HepG2 (cell line): ENCODE measurements around the gene ATE1. TPM values are rescaled to one million over a fixed set of nuclear protein-coding genes. Genes with fewer than 3 reads are reported as not detected.

Experiments used
- ATAC-seq: fragments of 200-7000 bp; cut with Tn5 transposase; 3 replicates; pipeline ENCODE4 v1.9.1; 2020; ENCODE audit warnings: mild to moderate bottlenecking, moderate library complexity
- BruUV-seq: library from RNA; stranded (reverse); fragments of 400-500 nt; replicated peaks from 2 replicates; lab custom pipeline; 2021; lab: Mats Ljungman, UMichigan
- CTCF ChIA-PET: fragments of 300-600 bp; formaldehyde crosslinking; extraction: SDS; loops from one replicate; lab custom pipeline; 2021; ENCODE audit warnings: low total read pairs, inconsistent platforms, low intra/inter-chr PET ratio; lab: Yijun Ruan, JAX
- POLR2A ChIA-PET: fragments of 350-600 bp; sonication (Branson Sonifier 250); formaldehyde crosslinking; loops from one replicate; lab custom pipeline; 2020; ENCODE audit warnings: antibody characterized with exemption, inconsistent platforms; lab: Yijun Ruan, JAX
- DNase-seq: peaks from one replicate; pipeline ENCODE4 v3.0.0-alpha.2; 2015; ENCODE audit warnings: low spot score
- FAIRE-seq: peaks from 3 replicates; lab custom pipeline; 2011; peaks lifted over from hg19 to GRCh38; lab: Jason Lieb, UNC
- H2AFZ ChIP-seq: one replicate; pipeline ENCODE4 v1.6.1; 2011; ENCODE audit warnings: low read length, inconsistent platforms
- H3K27ac ChIP-seq: fragments of 300-600 bp; 3 replicates; pipeline ENCODE4 v1.8.0; 2011; ENCODE audit warnings: mixed run types, mild to moderate bottlenecking, mixed read lengths, low read length, inconsistent platforms; ENCODE audit not compliant: insufficient read depth; ENCODE audit errors: extremely low read length
- H3K27me3 ChIP-seq, 2 experiments: fragments of 200-600 bp in 1 of 2; 2 replicates in 1 of 2; 3 replicates in 1 of 2; pipeline versions ENCODE4 v1.6.0 to v1.8.0; 2011; ENCODE audit warnings: low read length in 2 of 2, mild to moderate bottlenecking in 2 of 2, moderate library complexity in 2 of 2, inconsistent platforms in 1 of 2; ENCODE audit not compliant: insufficient read depth in 2 of 2, control insufficient read depth in 1 of 2
- H3K36me3 ChIP-seq, 2 experiments: fragments of 200-600 bp in 1 of 2; replicated peaks in 1 of 2; 2 replicates in 1 of 2; 3 replicates in 1 of 2; pipeline versions ENCODE4 v1.5.1 to v1.8.0; 2011; ENCODE audit warnings: low read length in 2 of 2, inconsistent platforms in 1 of 2; ENCODE audit not compliant: insufficient read depth in 2 of 2, control insufficient read depth in 1 of 2
- H3K4me1 ChIP-seq: 2 replicates; pipeline ENCODE4 v1.5.1; 2012; ENCODE audit warnings: low read length, inconsistent platforms; ENCODE audit not compliant: insufficient read depth
- H3K4me2 ChIP-seq: 2 replicates; pipeline ENCODE4 v1.6.0; 2011; ENCODE audit warnings: low read depth, low read length, inconsistent platforms
- H3K4me3 ChIP-seq, 3 experiments: fragments of 200-600 bp in 1 of 3; sonication (generic), shearing (Covaris generic) in 1 of 3; replicated peaks in 1 of 3; 2 replicates each; pipeline ENCODE4 v1.5.1; 2011 to 2016; ENCODE audit warnings: low read length in 3 of 3, inconsistent platforms in 2 of 3, low read depth in 2 of 3, mild to moderate bottlenecking in 2 of 3, control low read depth in 1 of 3, mixed read lengths in 1 of 3; ENCODE audit not compliant: insufficient read depth in 1 of 3
- H3K79me2 ChIP-seq: one replicate; pipeline ENCODE4 v1.6.1; 2011; ENCODE audit warnings: low read length, inconsistent platforms; ENCODE audit not compliant: insufficient read depth
- H3K9ac ChIP-seq: 2 replicates; pipeline ENCODE4 v1.6.0; 2011; ENCODE audit warnings: mild to moderate bottlenecking, low read depth, low read length, inconsistent platforms; ENCODE audit not compliant: insufficient read depth
- H3K9me3 ChIP-seq: 2 replicates; pipeline ENCODE4 v1.5.1; 2012; ENCODE audit warnings: mild to moderate bottlenecking, low read length
- H4K20me1 ChIP-seq: 2 replicates; pipeline ENCODE4 v1.6.0; 2011; ENCODE audit warnings: inconsistent platforms, mild to moderate bottlenecking, low read length, moderate library complexity; ENCODE audit not compliant: insufficient read depth
- BRCA1 ChIP-seq: sonication (generic); formaldehyde crosslinking; IDR thresholded peaks from 2 replicates; pipeline ENCODE4 v1.4.0; 2020; ENCODE audit warnings: missing genetic modification reagents
- EZH2 ChIP-seq: conservative IDR thresholded peaks from 2 replicates; pipeline ENCODE4 v1.6.1; 2012; ENCODE audit warnings: mild to moderate bottlenecking, low read depth, low read length, moderate library complexity
- FOXA1 ChIP-seq, 2 experiments: fragments of 450-650 bp in 1 of 2; sonication (generic) in 1 of 2; formaldehyde crosslinking in 1 of 2; IDR thresholded peaks; 2 replicates each; pipeline versions ENCODE4 v1.4.0 to v1.6.1; 2016 to 2020; ENCODE audit warnings: missing genetic modification reagents in 1 of 2
- GATA4 ChIP-seq: sonication (generic); IDR thresholded peaks from 2 replicates; pipeline ENCODE4 v1.6.1; 2016; ENCODE audit warnings: antibody characterized with exemption, low read depth, borderline replicate concordance
- PRMT3 ChIP-seq: sonication (generic); formaldehyde crosslinking; IDR thresholded peaks from 2 replicates; pipeline ENCODE4 v1.8.1; 2022; ENCODE audit warnings: low read depth, mild to moderate bottlenecking, moderate library complexity, missing genetic modification reagents, borderline replicate concordance
- RELA ChIP-seq: sonication (generic); formaldehyde crosslinking; IDR thresholded peaks from 2 replicates; pipeline ENCODE4 v1.4.0; 2020; ENCODE audit warnings: missing genetic modification reagents
- SKI ChIP-seq: fragments of 450-650 bp; IDR thresholded peaks from one replicate; pipeline ENCODE4 v1.6.1; 2018; ENCODE audit warnings: mild to moderate bottlenecking; ENCODE audit not compliant: partially characterized antibody
- ZBTB8A ChIP-seq: sonication (generic); formaldehyde crosslinking; IDR thresholded peaks from 2 replicates; pipeline ENCODE4 v1.4.0; 2020; ENCODE audit warnings: mild to moderate bottlenecking, low read depth, missing genetic modification reagents, borderline replicate concordance
- ZNF577 ChIP-seq: sonication (generic); formaldehyde crosslinking; IDR thresholded peaks from 2 replicates; pipeline ENCODE4 v1.4.0; 2020; ENCODE audit warnings: mild to moderate bottlenecking, low read depth, missing genetic modification reagents, borderline replicate concordance
- ZNF724P ChIP-seq: sonication (generic); formaldehyde crosslinking; IDR thresholded peaks from 2 replicates; pipeline ENCODE4 v1.8.0; 2022; ENCODE audit warnings: missing genetic modification reagents, borderline replicate concordance
- ZNF747 ChIP-seq: sonication (generic); formaldehyde crosslinking; IDR thresholded peaks from 2 replicates; pipeline ENCODE4 v1.8.1; 2023; ENCODE audit warnings: missing genetic modification reagents, mild to moderate bottlenecking, borderline replicate concordance
- WGBS: methylation state at CpG from one replicate; pipeline ENCODE4 v1.1.6; 2017; ENCODE audit warnings: low lambda C conversion rate; 5-methylcytosine and 5-hydroxymethylcytosine counted together
- in situ Hi-C: cut with HindIII; loops from 2 replicates; pipeline ENCODE4 v1.10.0; 2017; ENCODE audit warnings: low pct_unique_long_range_greater_than_20kb; ENCODE audit not compliant: extremely low pct_ligation_motif_present
- intact Hi-C: fragments of 100-400 bp; cut with micrococcal nuclease; formaldehyde crosslinking; loops from one replicate; pipeline ENCODE4 v1.10.0; 2022; ENCODE audit not compliant: unreplicated experiment
- polyA plus RNA-seq, 8 experiments: library from polyadenylated mRNA; depleted of rRNA in 3 of 8; stranded (reverse) in 7 of 8; unstranded in 1 of 8; fragments of >200 nt; fragmentation: Illumina TruSeq in 4 of 8; extraction: Trizol in 4 of 8; gene quantifications; 2 replicates each; pipeline versions ENCODE4 v1.2.1 to v1.2.3, GENCODE V29; 2011 to 2016; ENCODE audit warnings: low read depth in 4 of 8, missing spikeins in 1 of 8, mixed read lengths in 1 of 8; ENCODE audit not compliant: insufficient read depth in 1 of 8
- total RNA-seq, 5 experiments: library from RNA; depleted of rRNA; stranded (reverse); fragments of >200 nt; fragmentation: Illumina TruSeq; extraction: Trizol; gene quantifications; 2 replicates each; pipeline ENCODE4 v1.2.3, GENCODE V29; 2016; ENCODE audit warnings: low read depth in 1 of 5
- TF ChIP-seq, protein P1 (sequence below): fragments of 450-650 bp; IDR thresholded peaks from 2 replicates; pipeline ENCODE4 v1.6.1; 2017
- TF ChIP-seq, protein P2 (sequence below): sonication (generic); formaldehyde crosslinking; IDR thresholded peaks from 2 replicates; pipeline ENCODE4 v1.4.0; 2020; ENCODE audit warnings: missing genetic modification reagents
- TF ChIP-seq, protein P3 (sequence below): sonication (generic); formaldehyde crosslinking; IDR thresholded peaks from 2 replicates; pipeline ENCODE4 v1.5.1; 2020; ENCODE audit warnings: mild to moderate bottlenecking, missing genetic modification reagents, borderline replicate concordance

Gene ATE1
- total and polyA plus RNA-seq, 2 of the 13 experiments (the other 11 are each of a cell fraction or from before 2014, with no cell fraction given), result 17.5 to 42.2 TPM

DNA sequence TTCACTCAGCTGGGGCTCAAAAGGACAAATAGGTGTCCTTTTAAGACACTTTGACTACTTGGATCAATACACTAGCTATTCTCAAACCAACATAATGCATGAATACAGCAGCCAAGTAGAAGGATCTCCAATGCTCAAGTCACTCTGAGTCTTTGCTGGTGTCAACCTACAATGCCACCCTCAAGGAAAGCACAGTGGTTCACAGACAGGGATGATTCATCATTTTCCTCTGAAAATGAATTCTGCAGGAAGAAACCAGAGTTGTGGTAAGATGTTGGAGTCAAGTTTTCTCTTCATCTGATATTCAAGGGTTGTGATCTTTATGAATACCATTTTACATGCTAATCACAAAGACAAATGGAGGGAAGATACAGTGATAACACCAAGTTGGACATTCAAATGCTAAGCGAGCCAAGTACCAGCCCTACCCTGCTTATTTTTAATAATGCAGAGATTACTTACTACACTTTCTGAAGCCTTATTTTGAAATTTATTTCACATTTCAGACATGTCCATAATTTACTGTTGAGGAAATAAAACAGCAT, 186.5 kb downstream of the ATE1 start:
- ChIA-PET POLR2A (no interaction called here), CTCF (no interaction called here)
- ATAC-seq (no peak), DNase-seq (no peak), FAIRE-seq (no peak)
- H3K79me2 ChIP-seq, result no peaks in the 10 kb centered on the region
- H3K27ac ChIP-seq, result no peak overlapping the region
- intact Hi-C loops, result no loop called here
- H3K4me2 ChIP-seq, result no peak overlapping the region
- no peaks in the 10 kb centered on the region for H3K27me3 ChIP-seq
- H3K9ac ChIP-seq, result no peak overlapping the region
- 0% methylated on average over 1 of the region's 1 CpG for WGBS
- no peak overlapping the region for H2AFZ ChIP-seq
- no TSS peak for BruUV-seq
- H3K9me3 ChIP-seq, result no peaks in the 10 kb centered on the region
- H3K36me3 ChIP-seq, result peaks cover 5 to 28% of the 10 kb centered on the region in 2 experiments; a peak in 4 of 5 replicates
- in situ Hi-C loops, result no loop called here
- no peak overlapping the region for H3K4me3 ChIP-seq
- H4K20me1 ChIP-seq, result no peaks in the 10 kb centered on the region
- no peaks in the 10 kb centered on the region for H3K4me1 ChIP-seq
- TF ChIP-seq, protein P1, sequence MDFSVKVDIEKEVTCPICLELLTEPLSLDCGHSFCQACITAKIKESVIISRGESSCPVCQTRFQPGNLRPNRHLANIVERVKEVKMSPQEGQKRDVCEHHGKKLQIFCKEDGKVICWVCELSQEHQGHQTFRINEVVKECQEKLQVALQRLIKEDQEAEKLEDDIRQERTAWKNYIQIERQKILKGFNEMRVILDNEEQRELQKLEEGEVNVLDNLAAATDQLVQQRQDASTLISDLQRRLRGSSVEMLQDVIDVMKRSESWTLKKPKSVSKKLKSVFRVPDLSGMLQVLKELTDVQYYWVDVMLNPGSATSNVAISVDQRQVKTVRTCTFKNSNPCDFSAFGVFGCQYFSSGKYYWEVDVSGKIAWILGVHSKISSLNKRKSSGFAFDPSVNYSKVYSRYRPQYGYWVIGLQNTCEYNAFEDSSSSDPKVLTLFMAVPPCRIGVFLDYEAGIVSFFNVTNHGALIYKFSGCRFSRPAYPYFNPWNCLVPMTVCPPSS, result no peak
- TF ChIP-seq ZNF577 (CRISPR knock-in tag) (no peak), ZNF747 (no peak), BRCA1 (CRISPR knock-in tag) (no peak), RELA (no peak), FOXA1 (IDR thresholded peaks at IDR 0.05) (no peak), FOXA1 (CRISPR knock-in tag; IDR thresholded peaks at IDR 0.05) (no peak), SKI (no peak), ZBTB8A (CRISPR knock-in tag) (no peak), ZNF724P (CRISPR knock-in tag) (no peak), EZH2 (no peak), GATA4 (no peak), PRMT3 (CRISPR knock-in tag) (no peak)
- TF ChIP-seq, protein P2, sequence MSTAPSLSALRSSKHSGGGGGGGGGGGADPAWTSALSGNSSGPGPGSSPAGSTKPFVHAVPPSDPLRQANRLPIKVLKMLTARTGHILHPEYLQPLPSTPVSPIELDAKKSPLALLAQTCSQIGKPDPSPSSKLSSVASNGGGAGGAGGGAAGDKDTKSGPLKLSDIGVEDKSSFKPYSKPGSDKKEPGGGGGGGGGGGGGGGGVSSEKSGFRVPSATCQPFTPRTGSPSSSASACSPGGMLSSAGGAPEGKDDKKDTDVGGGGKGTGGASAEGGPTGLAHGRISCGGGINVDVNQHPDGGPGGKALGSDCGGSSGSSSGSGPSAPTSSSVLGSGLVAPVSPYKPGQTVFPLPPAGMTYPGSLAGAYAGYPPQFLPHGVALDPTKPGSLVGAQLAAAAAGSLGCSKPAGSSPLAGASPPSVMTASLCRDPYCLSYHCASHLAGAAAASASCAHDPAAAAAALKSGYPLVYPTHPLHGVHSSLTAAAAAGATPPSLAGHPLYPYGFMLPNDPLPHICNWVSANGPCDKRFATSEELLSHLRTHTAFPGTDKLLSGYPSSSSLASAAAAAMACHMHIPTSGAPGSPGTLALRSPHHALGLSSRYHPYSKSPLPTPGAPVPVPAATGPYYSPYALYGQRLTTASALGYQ (CRISPR knock-in tag), result no peak
- TF ChIP-seq, protein P3, sequence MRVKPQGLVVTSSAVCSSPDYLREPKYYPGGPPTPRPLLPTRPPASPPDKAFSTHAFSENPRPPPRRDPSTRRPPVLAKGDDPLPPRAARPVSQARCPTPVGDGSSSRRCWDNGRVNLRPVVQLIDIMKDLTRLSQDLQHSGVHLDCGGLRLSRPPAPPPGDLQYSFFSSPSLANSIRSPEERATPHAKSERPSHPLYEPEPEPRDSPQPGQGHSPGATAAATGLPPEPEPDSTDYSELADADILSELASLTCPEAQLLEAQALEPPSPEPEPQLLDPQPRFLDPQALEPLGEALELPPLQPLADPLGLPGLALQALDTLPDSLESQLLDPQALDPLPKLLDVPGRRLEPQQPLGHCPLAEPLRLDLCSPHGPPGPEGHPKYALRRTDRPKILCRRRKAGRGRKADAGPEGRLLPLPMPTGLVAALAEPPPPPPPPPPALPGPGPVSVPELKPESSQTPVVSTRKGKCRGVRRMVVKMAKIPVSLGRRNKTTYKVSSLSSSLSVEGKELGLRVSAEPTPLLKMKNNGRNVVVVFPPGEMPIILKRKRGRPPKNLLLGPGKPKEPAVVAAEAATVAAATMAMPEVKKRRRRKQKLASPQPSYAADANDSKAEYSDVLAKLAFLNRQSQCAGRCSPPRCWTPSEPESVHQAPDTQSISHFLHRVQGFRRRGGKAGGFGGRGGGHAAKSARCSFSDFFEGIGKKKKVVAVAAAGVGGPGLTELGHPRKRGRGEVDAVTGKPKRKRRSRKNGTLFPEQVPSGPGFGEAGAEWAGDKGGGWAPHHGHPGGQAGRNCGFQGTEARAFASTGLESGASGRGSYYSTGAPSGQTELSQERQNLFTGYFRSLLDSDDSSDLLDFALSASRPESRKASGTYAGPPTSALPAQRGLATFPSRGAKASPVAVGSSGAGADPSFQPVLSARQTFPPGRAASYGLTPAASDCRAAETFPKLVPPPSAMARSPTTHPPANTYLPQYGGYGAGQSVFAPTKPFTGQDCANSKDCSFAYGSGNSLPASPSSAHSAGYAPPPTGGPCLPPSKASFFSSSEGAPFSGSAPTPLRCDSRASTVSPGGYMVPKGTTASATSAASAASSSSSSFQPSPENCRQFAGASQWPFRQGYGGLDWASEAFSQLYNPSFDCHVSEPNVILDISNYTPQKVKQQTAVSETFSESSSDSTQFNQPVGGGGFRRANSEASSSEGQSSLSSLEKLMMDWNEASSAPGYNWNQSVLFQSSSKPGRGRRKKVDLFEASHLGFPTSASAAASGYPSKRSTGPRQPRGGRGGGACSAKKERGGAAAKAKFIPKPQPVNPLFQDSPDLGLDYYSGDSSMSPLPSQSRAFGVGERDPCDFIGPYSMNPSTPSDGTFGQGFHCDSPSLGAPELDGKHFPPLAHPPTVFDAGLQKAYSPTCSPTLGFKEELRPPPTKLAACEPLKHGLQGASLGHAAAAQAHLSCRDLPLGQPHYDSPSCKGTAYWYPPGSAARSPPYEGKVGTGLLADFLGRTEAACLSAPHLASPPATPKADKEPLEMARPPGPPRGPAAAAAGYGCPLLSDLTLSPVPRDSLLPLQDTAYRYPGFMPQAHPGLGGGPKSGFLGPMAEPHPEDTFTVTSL (CRISPR knock-in tag), result no peak
